GM23338 (cell line): ENCODE measurements around the gene EGFR. TPM values are rescaled to one million over a fixed set of nuclear protein-coding genes. Genes with fewer than 3 reads are reported as not detected.

Experiments
- ATAC-seq: fragments of 200-7000 bp; cut with Tn5 transposase; 3 replicates; pipeline ENCODE4 v1.9.1; 2020
- DNase-seq: peaks from one replicate; pipeline ENCODE4 v3.0.0-alpha.2; 2015; ENCODE audit warnings: low spot score
- H2AFZ ChIP-seq: fragments of 200-600 bp; sonication (generic); 2 replicates; pipeline ENCODE4 v1.8.0; 2016; ENCODE audit warnings: antibody characterized with exemption, mild to moderate bottlenecking, moderate library complexity
- H3F3A ChIP-seq: fragments of 200-600 bp; sonication (generic); replicated peaks from 2 replicates; pipeline ENCODE4 v1.8.0; 2017; ENCODE audit warnings: antibody characterized with exemption, mixed run types, low read depth
- H3K27ac ChIP-seq: fragments of 200-600 bp; sonication (generic); 2 replicates; pipeline ENCODE4 v1.6.1; 2016; ENCODE audit warnings: low read depth
- H3K27me3 ChIP-seq: fragments of 200-600 bp; sonication (generic); 2 replicates; pipeline ENCODE4 v1.8.0; 2016; ENCODE audit warnings: mild to moderate bottlenecking, mixed run types, moderate library complexity; ENCODE audit not compliant: insufficient read depth
- H3K36me3 ChIP-seq: fragments of 200-600 bp; sonication (generic); 2 replicates; pipeline ENCODE4 v1.8.0; 2016; ENCODE audit warnings: mild to moderate bottlenecking; ENCODE audit not compliant: insufficient read depth
- H3K4me1 ChIP-seq: fragments of 200-600 bp; sonication (generic); 2 replicates; pipeline ENCODE4 v1.8.0; 2016; ENCODE audit warnings: mild to moderate bottlenecking, moderate library complexity; ENCODE audit not compliant: insufficient read depth
- H3K4me2 ChIP-seq: fragments of 200-600 bp; sonication (generic); 2 replicates; pipeline ENCODE4 v1.7.1; 2017; ENCODE audit warnings: mixed run types
- H3K4me3 ChIP-seq: fragments of 200-600 bp; sonication (generic); 2 replicates; pipeline ENCODE4 v1.6.1; 2016; ENCODE audit warnings: mixed run types
- H3K79me2 ChIP-seq: fragments of 200-600 bp; sonication (generic); replicated peaks from 2 replicates; pipeline ENCODE4 v1.8.0; 2017; ENCODE audit warnings: mild to moderate bottlenecking; ENCODE audit not compliant: insufficient read depth
- H3K9me2 ChIP-seq: fragments of 200-600 bp; sonication (generic); 2 replicates; pipeline ENCODE4 v1.8.0; 2017; ENCODE audit not compliant: insufficient read depth
- H4K20me1 ChIP-seq: fragments of 200-600 bp; sonication (generic); replicated peaks from 2 replicates; pipeline ENCODE4 v1.8.0; 2017; ENCODE audit warnings: mild to moderate bottlenecking; ENCODE audit not compliant: insufficient read depth
- H3K27ac Mint-ChIP-seq: 2 replicates; pipeline ENCODE4 v1.8.0; 2020; ENCODE audit warnings: inconsistent platforms, mild to moderate bottlenecking, moderate library complexity, mixed read lengths
- H3K27me3 Mint-ChIP-seq: 3 replicates; pipeline ENCODE4 v1.8.0; 2022; ENCODE audit warnings: low read depth, mild to moderate bottlenecking, moderate library complexity, mixed read lengths, inconsistent platforms; ENCODE audit not compliant: insufficient read depth, poor library complexity
- H3K36me3 Mint-ChIP-seq: 3 replicates; pipeline ENCODE4 v1.8.0; 2021; ENCODE audit warnings: low read depth, mild to moderate bottlenecking, inconsistent platforms, moderate library complexity, mixed read lengths
- H3K4me1 Mint-ChIP-seq: 3 replicates; pipeline ENCODE4 v1.8.0; 2020; ENCODE audit warnings: mild to moderate bottlenecking, inconsistent platforms, mixed read lengths
- H3K4me3 Mint-ChIP-seq: 3 replicates; pipeline ENCODE4 v1.8.0; 2021; ENCODE audit warnings: moderate library complexity, mild to moderate bottlenecking, inconsistent platforms, mixed read lengths
- H3K9me3 Mint-ChIP-seq: 3 replicates; pipeline ENCODE4 v1.8.0; 2020; ENCODE audit warnings: moderate library complexity, mild to moderate bottlenecking, inconsistent platforms, mixed read lengths
- EZH2phosphoT487 ChIP-seq: fragments of 200-600 bp; sonication (generic); IDR thresholded peaks from one replicate; pipeline ENCODE4 v1.8.1; 2018; ENCODE audit warnings: antibody characterized with exemption; ENCODE audit not compliant: unreplicated experiment
- JUNB ChIP-seq: IDR thresholded peaks from one replicate; pipeline ENCODE4 v1.6.1; 2016; ENCODE audit warnings: antibody characterized with exemption; ENCODE audit not compliant: unreplicated experiment
- POLR2AphosphoS5 ChIP-seq: IDR thresholded peaks from 2 replicates; pipeline ENCODE4 v1.6.1; 2016; ENCODE audit warnings: antibody characterized with exemption, low read depth
- STAT1 ChIP-seq: IDR thresholded peaks from one replicate; pipeline ENCODE4 v1.6.1; 2016; ENCODE audit warnings: antibody characterized with exemption; ENCODE audit not compliant: unreplicated experiment
- ZNF114 ChIP-seq: fragments of 250-450 bp; sonication (Bioruptor Pico); IDR thresholded peaks from 2 replicates; pipeline ENCODE4 v1.5.0; 2020; ENCODE audit warnings: mild to moderate bottlenecking, moderate library complexity
- polyA plus RNA-seq: library from polyadenylated mRNA; unstranded; fragments of >200 nt; fragmentation: Nextera tagmentation; extraction: Ambion mirVana; gene quantifications from 2 replicates; pipeline ENCODE4 v1.2.1, GENCODE V29; 2016
- total RNA-seq: library from RNA; depleted of rRNA; stranded (reverse); fragments of >200 nt; shearing (Covaris generic); gene quantifications from 2 replicates; pipeline ENCODE4 v1.2.3, GENCODE V29; 2014
- TF ChIP-seq, protein P1 (sequence below), 2 experiments: fragments of 200-600 bp in 1 of 2; sonication (generic) in 1 of 2; conservative IDR thresholded peaks; 2 replicates each; pipeline versions ENCODE4 v1.5.1 to v1.6.1; 2016 to 2017; ENCODE audit warnings: antibody characterized with exemption in 2 of 2, low read depth in 2 of 2, mild to moderate bottlenecking in 2 of 2, moderate library complexity in 1 of 2
- TF ChIP-seq, protein P2 (sequence below): IDR thresholded peaks from one replicate; pipeline ENCODE4 v1.6.1; 2018; ENCODE audit warnings: antibody characterized with exemption; ENCODE audit not compliant: unreplicated experiment

EGFR gene
- total and polyA plus RNA-seq, 2 experiments from 2014 or later, result 1.5 to 4.5 TPM

DNA sequence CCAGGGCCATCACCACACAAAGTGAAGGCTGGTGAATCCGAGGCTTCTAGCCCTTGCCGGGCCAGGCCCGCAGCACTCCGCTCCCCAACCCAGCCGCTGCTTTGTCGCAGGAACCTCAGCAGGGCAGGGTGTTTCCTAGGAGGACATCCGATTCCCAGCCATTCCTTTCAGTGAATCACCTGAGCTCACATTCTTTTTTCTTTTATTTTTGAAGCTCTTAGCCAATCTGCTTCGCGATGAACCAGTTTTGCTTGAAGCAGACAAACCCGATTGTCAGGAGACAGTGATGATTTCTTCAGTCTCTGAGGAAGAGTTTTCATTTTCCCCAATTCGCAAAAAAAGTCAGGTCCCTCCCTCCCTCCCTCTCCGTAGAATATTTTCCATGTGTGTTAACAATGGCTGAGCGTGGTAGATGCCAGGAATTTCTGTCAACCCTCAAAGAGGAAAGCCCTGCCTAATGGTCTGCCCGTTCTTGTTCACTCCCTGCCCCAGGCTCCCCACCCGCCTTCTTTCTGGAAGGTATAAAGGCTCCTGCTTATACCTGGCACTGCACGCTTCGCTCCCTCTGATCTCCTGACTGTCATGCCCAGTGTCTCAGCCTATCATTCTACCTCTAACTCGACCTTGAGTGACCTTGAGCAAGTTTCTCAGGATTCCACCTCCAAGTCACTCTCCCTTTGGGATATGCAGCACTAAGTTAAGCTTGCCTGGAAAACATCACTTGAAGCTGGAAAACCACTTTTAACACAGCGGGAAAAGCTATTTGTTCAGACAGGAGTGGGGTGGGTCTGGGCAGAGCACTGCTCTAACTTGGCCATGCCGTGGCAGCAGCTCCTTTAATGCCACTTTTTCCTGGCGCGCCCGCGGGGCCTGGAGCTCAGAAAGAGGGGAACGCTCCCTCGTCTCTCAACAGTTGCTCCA lies 35.1 kb downstream of the EGFR start (continued):
- TF ChIP-seq, protein P1, sequence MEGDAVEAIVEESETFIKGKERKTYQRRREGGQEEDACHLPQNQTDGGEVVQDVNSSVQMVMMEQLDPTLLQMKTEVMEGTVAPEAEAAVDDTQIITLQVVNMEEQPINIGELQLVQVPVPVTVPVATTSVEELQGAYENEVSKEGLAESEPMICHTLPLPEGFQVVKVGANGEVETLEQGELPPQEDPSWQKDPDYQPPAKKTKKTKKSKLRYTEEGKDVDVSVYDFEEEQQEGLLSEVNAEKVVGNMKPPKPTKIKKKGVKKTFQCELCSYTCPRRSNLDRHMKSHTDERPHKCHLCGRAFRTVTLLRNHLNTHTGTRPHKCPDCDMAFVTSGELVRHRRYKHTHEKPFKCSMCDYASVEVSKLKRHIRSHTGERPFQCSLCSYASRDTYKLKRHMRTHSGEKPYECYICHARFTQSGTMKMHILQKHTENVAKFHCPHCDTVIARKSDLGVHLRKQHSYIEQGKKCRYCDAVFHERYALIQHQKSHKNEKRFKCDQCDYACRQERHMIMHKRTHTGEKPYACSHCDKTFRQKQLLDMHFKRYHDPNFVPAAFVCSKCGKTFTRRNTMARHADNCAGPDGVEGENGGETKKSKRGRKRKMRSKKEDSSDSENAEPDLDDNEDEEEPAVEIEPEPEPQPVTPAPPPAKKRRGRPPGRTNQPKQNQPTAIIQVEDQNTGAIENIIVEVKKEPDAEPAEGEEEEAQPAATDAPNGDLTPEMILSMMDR (conservative IDR thresholded peaks at IDR 0.05; ENCODE audit: low read depth in 2 of 2), result no peak
- TF ChIP-seq ZNF114 (CRISPR knock-in tag) (no peak), POLR2AphosphoS5 (no peak), EZH2phosphoT487 (no peak), JUNB (no peak)
- TF ChIP-seq, protein P2, sequence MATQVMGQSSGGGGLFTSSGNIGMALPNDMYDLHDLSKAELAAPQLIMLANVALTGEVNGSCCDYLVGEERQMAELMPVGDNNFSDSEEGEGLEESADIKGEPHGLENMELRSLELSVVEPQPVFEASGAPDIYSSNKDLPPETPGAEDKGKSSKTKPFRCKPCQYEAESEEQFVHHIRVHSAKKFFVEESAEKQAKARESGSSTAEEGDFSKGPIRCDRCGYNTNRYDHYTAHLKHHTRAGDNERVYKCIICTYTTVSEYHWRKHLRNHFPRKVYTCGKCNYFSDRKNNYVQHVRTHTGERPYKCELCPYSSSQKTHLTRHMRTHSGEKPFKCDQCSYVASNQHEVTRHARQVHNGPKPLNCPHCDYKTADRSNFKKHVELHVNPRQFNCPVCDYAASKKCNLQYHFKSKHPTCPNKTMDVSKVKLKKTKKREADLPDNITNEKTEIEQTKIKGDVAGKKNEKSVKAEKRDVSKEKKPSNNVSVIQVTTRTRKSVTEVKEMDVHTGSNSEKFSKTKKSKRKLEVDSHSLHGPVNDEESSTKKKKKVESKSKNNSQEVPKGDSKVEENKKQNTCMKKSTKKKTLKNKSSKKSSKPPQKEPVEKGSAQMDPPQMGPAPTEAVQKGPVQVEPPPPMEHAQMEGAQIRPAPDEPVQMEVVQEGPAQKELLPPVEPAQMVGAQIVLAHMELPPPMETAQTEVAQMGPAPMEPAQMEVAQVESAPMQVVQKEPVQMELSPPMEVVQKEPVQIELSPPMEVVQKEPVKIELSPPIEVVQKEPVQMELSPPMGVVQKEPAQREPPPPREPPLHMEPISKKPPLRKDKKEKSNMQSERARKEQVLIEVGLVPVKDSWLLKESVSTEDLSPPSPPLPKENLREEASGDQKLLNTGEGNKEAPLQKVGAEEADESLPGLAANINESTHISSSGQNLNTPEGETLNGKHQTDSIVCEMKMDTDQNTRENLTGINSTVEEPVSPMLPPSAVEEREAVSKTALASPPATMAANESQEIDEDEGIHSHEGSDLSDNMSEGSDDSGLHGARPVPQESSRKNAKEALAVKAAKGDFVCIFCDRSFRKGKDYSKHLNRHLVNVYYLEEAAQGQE, result no peak

DNA sequence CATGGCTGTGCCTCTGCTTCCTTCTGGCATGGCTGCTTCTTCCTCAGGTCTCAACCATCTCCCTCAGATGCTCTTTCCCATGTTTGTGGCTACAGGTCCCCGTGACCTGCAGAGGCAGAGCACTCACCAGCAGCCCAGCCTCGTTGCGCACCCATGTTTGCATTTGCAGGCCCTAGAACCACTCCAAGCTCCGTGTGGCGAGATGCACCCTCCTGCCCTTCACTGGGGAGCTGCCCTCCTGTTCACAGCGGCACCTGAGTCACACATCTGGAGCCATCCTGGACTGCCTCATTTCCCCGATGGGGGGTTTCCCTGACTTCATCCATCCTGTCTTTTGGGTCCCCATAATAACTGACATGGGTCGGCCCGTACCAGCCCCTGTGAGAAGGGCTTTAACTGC lies 35.9 kb downstream of the EGFR start:
- Mint-ChIP-seq H3K27ac (no peak overlapping the region; the same call in 1 of the 2 replicates), H3K9me3 (no peaks in the 10 kb centered on the region), H3K4me3 (no peak overlapping the region), H3K4me1 (peaks cover 4% of the 10 kb centered on the region; the same call in 2 of the 3 replicates), H3K27me3 (peaks cover 3% of the 10 kb centered on the region), H3K36me3 (no peaks in the 10 kb centered on the region)
- no peaks in the 10 kb centered on the region for H3K79me2 ChIP-seq
- H3K36me3 ChIP-seq, result no peaks in the 10 kb centered on the region
- DNase-seq (no peak), ATAC-seq (no peak)
- H3K4me2 ChIP-seq, result no peak overlapping the region
- no peaks in the 10 kb centered on the region for H3K27me3 ChIP-seq
- no peaks in the 10 kb centered on the region for H4K20me1 ChIP-seq
- H3K27ac ChIP-seq, result no peak overlapping the region
- no peaks in the 10 kb centered on the region for H3K4me1 ChIP-seq
- no peak overlapping the region for H2AFZ ChIP-seq
- H3K9me2 ChIP-seq, result no peaks in the 10 kb centered on the region
- H3K4me3 ChIP-seq, result no peak overlapping the region
- no peaks in the 10 kb centered on the region for H3F3A ChIP-seq
- TF ChIP-seq STAT1, result no peak
- TF ChIP-seq POLR2AphosphoS5, result no peak
- TF ChIP-seq, protein P1 (conservative IDR thresholded peaks at IDR 0.05; ENCODE audit: low read depth in 2 of 2), result no peak
